Fibroblast of skin of left biceps (primary cell): ENCODE data around the gene NUDT14.

ENCODE experiments used
- DNase-seq, 2 experiments: peaks; one replicate each; pipeline ENCODE4 v3.0.0-alpha.2; 2013; ENCODE audit warnings: low read depth in 2 of 2

The NUDT14 gene

GRCh38 chr14:105176513-105176912 lies 4.6 kb downstream of the NUDT14 start:
- no peak for DNase-seq

GRCh38 chr14:105173901-105174894 lies 6.9 kb downstream of the NUDT14 start:
- no peak for DNase-seq

DNA sequence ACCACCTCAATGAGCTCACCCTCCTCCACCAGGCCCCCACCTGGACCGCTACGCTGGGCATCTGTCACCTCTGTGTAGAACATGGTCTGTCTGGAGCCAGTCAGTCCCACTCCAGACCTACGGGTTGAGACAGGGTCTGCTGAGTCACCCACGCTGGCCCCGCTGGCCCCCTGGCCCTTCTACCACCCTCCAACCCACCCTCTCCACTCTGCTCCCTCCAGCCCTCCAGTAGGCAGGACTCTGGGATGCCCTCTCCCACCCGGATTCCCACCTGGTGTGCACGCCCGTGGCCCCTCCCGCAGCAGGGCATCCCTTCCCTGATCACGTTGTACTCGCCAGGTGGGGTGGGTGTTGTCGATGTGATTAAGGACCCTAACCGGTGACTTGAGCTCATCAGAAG lies 8.0 kb downstream of the NUDT14 start:
- no peak for DNase-seq

GRCh38 chr14:105172476-105172875 lies 8.6 kb downstream of the NUDT14 start:
- no peak for DNase-seq

- DNase-seq: no peak
Observed at GRCh38 chr14:105171004-105171673, 10.0 kb downstream of the NUDT14 start.

GRCh38 chr14:105169776-105170655 lies 11.1 kb downstream of the NUDT14 start:
- no peak for DNase-seq

DNA sequence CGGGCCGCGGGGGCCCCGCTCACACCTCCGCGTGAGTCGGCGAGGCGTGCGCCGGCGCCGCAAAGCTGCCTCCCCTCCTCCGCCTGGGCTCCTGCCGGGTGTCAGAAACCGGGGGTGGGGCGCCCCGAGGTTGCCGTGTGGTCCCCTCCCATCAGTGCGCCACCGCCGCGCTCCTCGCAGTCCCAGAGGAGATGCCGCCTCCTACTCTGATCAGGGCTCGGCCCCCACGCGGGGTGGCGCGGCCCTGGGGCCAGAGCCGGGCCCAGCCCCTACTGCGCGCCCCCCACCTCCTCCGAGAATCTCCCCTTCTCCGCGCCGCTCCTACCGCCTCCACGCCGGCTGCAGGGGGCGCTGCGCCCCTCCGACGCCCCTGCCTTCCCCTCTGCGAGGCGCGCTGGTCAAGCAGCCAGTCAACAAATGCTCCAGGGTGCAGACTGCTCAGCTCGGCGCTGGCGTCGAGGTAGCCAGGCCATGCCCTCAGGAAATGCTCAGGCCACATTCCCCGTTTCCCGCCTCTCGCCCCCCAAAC lies 12.1 kb downstream of the NUDT14 start:
- DNase-seq: no peak

DNA sequence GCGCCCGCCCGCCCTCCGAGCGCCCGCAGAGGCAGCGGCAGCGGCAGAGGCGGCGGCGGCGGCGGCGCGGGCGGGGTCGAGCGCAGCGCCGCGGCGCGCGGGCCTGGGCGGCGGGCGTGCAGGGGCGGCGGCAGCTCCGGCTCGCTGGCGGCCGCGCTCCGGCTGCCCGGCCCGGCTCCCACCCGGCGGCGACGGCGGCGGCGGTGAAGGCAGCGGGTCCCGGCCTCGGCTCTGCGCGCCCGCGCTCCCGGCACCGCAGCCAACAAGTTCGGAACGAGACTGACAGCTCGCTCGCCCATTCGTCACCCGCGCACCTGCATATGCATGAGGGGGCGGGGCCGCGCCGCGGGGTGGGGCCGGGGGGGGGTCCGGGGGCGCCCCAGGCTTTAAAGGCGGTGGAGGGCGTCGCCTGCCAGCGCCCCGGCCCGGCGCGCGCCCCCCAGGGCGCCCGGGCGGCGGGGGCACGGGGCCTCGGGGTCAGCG lies 12.6 kb downstream of the NUDT14 start, which contains the start of gene JAG2:
Gene JAG2 (minus strand): TSS at position 281 of the 483 bp plus-strand sequence. CDS start 356 bp downstream, outside the sequence.
- no peak for DNase-seq

DNA sequence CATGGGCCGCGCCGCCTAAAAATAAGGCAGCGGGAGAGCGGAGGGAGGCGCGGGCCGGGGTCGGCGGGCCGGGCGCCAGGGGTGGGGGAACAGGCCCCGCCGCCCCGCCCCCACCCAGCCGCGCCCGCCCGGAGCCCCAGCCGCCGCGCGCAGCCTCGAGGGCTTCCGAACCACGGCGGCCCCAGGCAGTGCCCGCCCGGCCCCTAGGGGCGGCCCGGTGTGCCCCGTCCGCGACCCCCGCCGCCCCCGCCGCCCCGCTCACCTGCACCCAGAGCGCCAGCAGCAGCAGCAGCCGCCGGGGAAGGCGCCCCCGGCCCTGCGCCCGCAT lies 13.1 kb downstream of the NUDT14 start:
- no peak for DNase-seq

- no peak for DNase-seq
Observed at GRCh38 chr14:105167303-105168092, 13.6 kb downstream of the NUDT14 start.

GRCh38 chr14:105166571-105167302 lies 14.4 kb downstream of the NUDT14 start:
- DNase-seq: no peak

DNA sequence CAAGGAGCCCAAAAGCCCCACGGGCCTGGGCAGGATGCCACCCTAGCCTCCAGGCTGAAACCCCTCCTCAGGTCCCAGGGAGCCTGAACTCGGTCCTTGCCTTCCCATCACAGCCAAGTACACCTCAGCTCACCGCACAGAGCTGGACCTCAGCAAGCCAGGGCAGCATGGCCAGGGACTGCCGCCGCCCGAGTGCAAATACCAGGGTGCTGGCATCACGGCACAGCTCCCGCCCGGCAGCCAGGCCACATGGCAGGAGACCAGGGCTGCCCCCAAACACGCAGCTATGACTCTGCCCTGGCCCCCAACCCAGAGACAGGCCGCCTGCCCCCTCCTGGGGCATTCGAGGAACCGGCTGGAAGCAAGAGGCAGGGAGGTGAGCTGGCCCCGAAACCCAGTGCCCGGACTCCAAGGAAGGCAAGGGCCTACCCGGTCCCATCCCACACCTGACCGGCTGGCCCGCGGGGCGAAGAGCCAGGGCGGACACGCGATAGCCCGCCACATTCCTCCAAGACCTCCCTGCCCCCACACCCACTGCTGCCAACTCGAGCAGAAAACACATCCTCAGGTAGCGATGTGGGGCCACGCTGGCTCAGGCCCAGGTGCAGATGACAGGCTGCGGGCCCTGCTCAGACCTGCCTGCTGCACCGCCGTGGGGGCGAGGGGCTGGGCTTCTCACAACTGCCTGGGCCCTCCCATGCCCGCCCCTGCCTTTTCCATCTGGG lies 15.2 kb downstream of the NUDT14 start:
- no peak for DNase-seq

DNA sequence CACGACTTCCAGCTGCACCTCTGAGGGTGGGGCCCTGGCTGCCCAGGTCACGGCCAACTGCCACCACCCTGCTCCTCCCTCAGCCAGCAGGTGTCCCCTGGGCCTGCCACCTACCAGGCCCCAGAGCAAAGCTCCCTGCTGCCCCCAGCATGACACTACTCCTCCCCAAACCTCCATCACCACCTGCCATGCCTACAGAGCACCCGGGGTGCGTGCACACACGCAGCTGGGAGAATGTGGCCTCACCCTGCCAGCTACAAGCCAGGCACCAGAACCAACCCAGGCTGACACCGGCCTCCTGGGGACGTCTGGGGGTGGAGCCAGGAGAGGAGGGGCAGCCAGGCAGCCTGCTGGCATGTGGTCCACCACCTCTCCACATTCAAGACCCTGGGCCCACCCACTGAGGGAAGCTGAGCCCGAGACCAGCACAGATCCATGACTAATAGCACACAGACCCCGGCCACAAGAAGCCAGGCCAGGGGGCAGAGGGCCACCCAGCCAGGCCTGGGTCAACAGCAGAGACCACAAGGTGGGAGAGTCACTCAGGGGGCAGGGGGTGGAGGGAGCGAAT lies 15.9 kb downstream of the NUDT14 start:
- DNase-seq: no peak

DNA sequence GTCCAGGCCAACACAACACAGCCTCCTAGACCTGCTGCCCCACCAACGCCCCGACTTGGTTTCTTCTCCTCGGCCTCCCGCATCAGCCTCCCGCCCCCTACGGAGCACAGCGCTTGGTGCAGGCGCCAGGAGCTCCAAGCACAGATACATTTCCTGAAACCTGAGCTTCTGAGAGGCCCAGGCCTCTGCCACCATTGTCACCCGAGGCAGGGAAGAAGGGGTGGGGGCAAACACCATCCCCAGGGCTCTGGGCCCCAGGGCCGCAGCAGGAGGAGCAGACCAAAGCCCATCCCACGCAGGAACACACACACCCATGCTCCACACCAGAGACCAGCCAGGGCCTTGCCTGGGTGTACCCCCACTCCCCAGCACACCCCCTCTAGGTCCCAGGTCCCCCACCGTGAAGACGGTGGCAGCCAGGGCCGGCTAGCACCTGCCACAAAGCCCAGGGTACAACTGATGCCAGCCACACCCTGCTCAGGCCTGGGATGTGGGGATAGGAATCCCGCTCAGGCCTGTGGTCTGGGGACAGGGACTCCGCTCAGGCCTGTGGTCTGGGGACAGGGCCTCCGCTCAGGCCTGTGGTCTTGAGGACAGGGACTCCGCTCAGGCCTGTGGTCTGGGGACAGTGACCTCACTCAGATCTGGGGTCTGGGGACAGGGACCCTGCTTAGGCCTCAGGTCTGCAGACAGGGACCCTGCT lies 17.9 kb downstream of the NUDT14 start:
- no peak for DNase-seq

DNA sequence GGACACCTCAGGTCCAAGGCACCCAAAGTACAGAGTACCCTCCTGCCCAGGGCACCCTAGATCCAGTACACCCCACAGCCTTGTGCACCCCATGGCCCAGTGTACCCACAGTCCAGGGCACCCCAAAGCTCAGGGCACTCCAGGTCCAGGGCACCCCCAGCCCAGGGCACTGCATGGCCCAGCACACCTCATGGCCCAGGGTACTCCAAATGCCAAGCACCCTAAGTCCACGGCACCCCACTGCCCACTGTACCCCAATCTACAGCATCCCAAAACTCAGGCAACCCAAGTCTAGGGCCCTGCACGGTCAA lies 18.5 kb downstream of the NUDT14 start:
- no peak for DNase-seq

DNA sequence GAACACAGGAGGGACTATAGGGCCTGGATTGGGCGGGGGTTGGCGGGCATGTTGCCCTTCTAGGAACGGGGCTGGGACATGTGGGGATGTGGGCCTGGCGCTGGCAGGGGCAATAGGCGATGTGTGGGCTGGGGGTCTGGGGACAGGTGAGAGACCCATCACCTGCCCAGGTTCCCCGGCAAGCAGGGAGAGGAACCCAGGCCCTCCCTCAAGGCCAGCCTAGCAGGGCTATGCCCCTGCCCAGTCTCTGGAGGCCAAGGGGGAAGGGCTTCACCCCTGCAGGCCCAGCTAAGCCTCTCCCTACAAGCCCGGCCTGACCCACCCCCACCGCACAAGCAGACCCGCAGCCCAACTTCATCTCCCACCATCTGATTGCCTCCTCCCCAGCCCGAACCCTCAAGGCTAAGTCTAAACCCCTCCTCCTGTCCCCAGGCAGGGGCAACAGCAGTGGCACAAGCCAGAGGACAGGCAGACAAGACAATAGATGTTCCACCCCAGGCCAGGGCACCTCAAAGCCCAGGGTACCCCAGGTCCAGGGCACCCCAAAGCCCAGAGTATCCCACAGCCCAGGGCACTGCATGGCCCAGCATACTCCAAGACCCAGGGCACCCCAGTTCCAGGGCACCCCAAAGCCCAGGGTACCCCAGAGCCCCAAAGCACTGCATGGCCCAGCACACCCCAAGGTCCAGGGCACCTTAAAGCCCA lies 19.0 kb downstream of the NUDT14 start:
- DNase-seq: no peak

GRCh38 chr14:105161309-105161708 lies 19.8 kb downstream of the NUDT14 start:
- DNase-seq: no peak

DNA sequence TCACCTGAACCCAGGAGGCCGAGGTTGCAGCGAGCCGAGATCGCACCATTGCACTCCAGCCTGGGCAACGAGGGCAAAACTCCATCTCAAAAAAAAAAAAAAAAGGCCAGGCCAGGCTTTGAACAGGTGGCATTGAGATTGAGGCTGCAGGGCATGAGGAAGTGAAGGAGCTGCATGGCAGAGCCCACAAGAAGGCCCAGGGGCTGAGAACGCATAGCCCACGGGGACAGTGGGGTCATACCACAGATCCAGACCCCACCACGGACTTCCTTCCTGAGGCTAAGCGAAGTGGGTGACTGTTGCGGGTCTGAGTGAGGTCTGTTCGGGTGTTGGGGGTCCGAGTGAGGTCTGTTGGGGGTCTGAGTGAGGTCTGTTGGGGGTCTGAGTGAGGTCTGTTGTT lies 20.3 kb downstream of the NUDT14 start:
- DNase-seq: no peak
